Retinal pigment epithelial cell (primary cell): Measurements from ENCODE around the gene RIN2.

ENCODE experiments used
- DNase-seq: peaks from one replicate; pipeline ENCODE4 v3.0.0-alpha.2; 2010; ENCODE audit warnings: low read depth
- H3K4me3 ChIP-seq: 2 replicates; pipeline ENCODE4 v1.5.1; 2011; ENCODE audit warnings: mild to moderate bottlenecking, low read length, control low read depth, moderate library complexity
- TF ChIP-seq, protein P1 (sequence below): conservative IDR thresholded peaks from 2 replicates; pipeline ENCODE4 v1.5.1; 2011; ENCODE audit warnings: low read depth, low read length, control low read depth, inconsistent platforms

RIN2 gene

DNA sequence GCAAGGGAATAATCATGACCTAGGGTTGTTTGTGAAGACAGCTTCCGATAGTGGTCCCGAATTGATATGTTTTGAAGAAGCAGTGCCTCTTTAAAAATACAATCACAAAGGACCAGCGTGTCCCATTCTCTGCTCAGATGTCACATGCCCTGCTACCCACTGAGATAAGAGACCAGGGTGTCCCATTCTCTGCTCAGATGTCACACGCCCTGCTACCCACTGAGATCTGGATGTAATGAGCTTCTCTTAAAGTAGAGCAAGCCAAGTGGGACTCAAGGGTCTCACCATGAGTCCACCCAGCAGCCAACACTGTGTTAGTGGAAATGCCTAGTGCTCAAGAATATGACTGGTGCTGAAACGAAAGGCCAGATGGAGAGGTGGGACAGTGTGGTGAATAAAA lies 22.2 kb downstream of the RIN2 start:
- no peak overlapping the region for H3K4me3 ChIP-seq
- TF ChIP-seq, protein P1, sequence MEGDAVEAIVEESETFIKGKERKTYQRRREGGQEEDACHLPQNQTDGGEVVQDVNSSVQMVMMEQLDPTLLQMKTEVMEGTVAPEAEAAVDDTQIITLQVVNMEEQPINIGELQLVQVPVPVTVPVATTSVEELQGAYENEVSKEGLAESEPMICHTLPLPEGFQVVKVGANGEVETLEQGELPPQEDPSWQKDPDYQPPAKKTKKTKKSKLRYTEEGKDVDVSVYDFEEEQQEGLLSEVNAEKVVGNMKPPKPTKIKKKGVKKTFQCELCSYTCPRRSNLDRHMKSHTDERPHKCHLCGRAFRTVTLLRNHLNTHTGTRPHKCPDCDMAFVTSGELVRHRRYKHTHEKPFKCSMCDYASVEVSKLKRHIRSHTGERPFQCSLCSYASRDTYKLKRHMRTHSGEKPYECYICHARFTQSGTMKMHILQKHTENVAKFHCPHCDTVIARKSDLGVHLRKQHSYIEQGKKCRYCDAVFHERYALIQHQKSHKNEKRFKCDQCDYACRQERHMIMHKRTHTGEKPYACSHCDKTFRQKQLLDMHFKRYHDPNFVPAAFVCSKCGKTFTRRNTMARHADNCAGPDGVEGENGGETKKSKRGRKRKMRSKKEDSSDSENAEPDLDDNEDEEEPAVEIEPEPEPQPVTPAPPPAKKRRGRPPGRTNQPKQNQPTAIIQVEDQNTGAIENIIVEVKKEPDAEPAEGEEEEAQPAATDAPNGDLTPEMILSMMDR, result no peak
- no peak for DNase-seq

DNA sequence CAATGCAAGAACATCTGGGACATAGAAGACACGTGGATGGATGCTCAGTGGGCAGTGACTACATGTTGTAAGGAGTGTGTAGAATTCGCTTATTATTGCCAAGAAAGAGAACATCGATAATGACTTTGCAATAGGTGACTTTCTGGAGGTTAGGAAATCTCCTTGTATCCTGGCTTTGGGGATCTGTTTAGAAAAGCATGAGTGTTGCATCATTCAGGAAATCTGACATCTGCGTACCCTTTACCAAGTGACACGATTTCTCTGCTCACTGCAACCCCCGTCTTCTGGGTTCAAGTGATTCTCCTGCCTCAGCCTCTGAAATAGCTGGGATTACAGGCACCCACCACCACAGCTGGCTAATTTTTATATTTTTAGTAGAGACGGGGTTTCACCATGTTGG lies 23.2 kb downstream of the RIN2 start:
- TF ChIP-seq, protein P1, result no peak
- DNase-seq, result no peak
- no peak overlapping the region for H3K4me3 ChIP-seq

DNA sequence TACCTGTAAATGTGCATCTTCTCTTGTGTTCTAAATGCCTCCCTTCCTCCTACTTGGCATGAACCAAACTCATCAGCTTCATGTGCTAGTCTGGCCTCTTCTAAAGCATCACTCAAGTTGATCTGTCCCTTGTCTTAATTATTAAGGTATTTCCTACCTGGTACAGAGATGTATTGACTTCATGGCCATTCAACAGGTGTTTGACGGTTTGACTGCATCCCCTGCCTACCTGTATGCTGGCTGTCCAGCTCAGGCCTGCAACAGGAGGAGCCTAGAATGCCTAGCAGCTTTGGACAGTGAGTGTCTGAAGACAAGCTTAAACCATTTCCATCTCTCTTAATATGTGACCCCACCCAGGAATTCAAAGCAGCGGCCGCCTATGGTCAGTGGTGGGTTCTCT lies 24.6 kb downstream of the RIN2 start:
- no peak for DNase-seq
- TF ChIP-seq, protein P1, result no peak
- no peak overlapping the region for H3K4me3 ChIP-seq

DNA sequence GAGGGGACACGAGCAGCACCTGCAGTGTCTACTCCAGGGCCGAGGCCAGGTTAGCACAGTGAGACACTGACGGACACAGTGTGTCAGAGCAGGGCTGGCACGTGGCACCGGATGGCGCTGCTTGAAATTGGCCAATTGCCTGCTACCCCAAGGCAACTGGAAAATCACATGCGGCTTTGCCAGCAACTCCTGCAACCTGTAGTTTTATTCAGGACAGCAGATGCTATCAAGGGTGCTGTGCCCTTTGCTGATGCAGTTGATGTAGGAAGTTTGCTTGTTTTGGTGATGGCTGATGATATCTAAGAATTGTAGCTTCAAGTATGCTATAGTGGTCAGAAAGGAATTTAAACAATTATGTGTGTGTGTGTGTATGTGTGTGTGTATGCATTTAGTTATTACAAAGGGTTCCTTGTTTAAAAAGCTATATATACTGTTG lies 25.9 kb downstream of the RIN2 start:
- peak; percentile 41 for DNase-seq
- TF ChIP-seq, protein P1, result no peak
- H3K4me3 ChIP-seq, result no peak overlapping the region

DNA sequence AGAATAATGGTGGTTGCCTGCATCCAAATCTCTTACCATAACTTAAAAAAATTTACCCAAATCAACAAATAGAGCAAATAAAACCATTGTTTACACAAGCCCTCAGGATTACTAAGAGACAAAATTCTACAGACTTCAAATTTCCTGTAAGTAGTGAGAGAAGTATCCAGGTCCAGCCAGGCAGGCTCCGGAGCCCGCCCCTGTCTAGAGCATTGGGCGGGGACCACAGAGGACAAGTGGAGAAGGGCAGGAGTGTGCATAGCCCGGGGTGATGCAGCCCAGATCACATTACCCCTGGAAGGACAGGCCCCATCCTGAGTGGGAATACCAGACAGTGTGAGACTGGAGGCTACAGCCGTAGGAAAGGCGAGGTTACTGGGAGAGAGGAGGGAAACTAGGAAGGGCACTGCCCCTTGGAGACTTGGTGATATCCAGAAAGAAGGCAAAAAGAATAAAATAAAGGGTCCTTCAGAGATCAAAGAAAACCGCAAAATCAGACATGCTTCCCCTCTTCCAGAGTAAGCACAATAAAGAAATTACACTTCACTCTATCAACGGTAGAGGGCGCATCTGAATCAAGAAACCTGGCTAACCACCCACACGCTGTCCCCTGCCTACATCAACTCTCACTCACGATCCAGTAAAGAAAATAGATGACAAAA lies 26.6 kb downstream of the RIN2 start:
- H3K4me3 ChIP-seq, result no peak overlapping the region
- peak; percentile 28 for DNase-seq
- TF ChIP-seq, protein P1, result peak; percentile 71

DNA sequence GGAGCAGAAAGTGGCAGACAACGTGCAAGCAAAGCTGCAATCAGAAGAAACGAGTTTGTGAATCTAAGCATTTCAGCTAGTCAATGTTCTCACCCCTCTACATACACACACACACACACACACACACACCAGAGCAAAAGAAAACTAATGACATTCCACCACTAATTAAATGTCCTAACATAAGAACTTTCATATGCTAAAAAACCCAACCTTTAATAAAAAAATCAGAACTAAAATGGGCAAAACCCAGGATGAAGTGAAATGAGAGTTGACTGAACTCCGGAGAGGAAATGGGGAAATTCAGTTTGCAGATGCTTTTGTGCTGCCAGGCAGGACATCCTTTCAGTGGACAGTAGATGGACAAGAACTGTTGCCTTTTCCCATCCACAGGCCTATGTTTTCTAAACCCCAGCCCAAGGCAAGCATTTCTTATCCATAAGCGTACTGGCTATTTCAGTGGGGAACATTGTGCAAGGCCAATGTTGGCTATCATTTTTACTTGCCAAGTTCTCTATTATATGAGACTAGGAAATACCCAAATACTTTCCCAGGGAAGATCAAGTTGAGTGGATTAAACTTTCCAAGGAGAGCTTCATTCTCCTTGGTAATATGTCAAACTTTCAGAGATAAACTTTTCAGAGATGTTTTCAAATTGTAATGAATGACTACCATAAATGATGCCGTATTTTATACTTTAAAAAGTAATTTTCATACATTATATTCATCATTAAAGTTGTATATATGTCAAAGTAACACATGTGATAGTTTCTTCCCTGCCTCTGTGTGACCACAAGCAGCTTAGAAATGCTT lies 27.3 kb downstream of the RIN2 start:
- no peak for DNase-seq
- TF ChIP-seq, protein P1, result no peak
- no peak overlapping the region for H3K4me3 ChIP-seq

DNA sequence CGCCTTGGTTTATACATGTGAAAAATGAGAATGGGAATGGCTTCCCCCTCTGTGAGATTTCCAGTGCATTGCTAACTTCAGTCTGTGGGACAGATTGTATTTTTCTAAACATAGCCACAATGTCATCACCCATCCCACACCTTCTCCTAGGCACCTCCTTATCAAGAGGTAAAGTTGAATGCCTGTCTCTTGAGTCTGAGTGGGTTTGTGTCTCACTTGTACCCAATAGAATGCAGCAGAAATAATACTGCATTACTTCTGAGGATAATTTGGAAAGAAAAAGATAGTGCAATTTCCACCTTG lies 27.9 kb downstream of the RIN2 start:
- TF ChIP-seq, protein P1, result no peak
- DNase-seq, result no peak
- H3K4me3 ChIP-seq, result no peak overlapping the region
